H9 (cell line): Measurements from ENCODE around the gene CREG1. TPM values are rescaled to one million over a fixed set of nuclear protein-coding genes. Genes with fewer than 3 reads are reported as not detected.

Source experiments
- DNase-seq: peaks from one replicate; pipeline ENCODE4 v3.0.0-alpha.2; 2017
- H2AFZ ChIP-seq: one replicate; pipeline ENCODE4 v1.6.1; 2013; ENCODE audit warnings: mild to moderate bottlenecking, low read length, control low read depth, moderate library complexity
- H2AK5ac ChIP-seq: 2 replicates; pipeline ENCODE4 v1.6.1; 2013; ENCODE audit warnings: low read length, control low read depth, mixed read lengths; ENCODE audit not compliant: insufficient read length
- H2BK120ac ChIP-seq: one replicate; pipeline ENCODE4 v1.6.1; 2013; ENCODE audit warnings: low read depth, mild to moderate bottlenecking, low read length, control low read depth, inconsistent platforms; ENCODE audit not compliant: poor library complexity, severe bottlenecking
- H2BK12ac ChIP-seq: 2 replicates; pipeline ENCODE4 v1.6.1; 2013; ENCODE audit warnings: low read length, control low read depth, mixed read lengths, low read depth; ENCODE audit not compliant: insufficient read length
- H2BK15ac ChIP-seq: 2 replicates; pipeline ENCODE4 v1.6.1; 2013; ENCODE audit warnings: low read depth, low read length, control low read depth
- H2BK20ac ChIP-seq: one replicate; pipeline ENCODE4 v1.6.1; 2013; ENCODE audit warnings: low read depth, mild to moderate bottlenecking, low read length, control low read depth, inconsistent platforms; ENCODE audit not compliant: poor library complexity, severe bottlenecking
- H2BK5ac ChIP-seq: 2 replicates; pipeline ENCODE4 v1.6.1; 2013; ENCODE audit warnings: low read length, control low read depth, mixed read lengths; ENCODE audit not compliant: insufficient read length
- H3K14ac ChIP-seq: 2 replicates; pipeline ENCODE4 v1.6.1; 2013; ENCODE audit warnings: low read length, control low read depth; ENCODE audit not compliant: insufficient read depth
- H3K18ac ChIP-seq: 2 replicates; pipeline ENCODE4 v1.6.1; 2013; ENCODE audit warnings: low read depth, mild to moderate bottlenecking, mixed read lengths, low read length, control low read depth; ENCODE audit not compliant: insufficient read length
- H3K23ac ChIP-seq: 2 replicates; pipeline ENCODE4 v1.6.1; 2013; ENCODE audit warnings: low read length, control low read depth, mixed read lengths, low read depth; ENCODE audit not compliant: insufficient read length
- H3K23me2 ChIP-seq: 2 replicates; pipeline ENCODE4 v1.6.1; 2013; ENCODE audit warnings: low read depth, mild to moderate bottlenecking, mixed read lengths, low read length, control low read depth; ENCODE audit not compliant: insufficient read length, poor library complexity, severe bottlenecking
- H3K27ac ChIP-seq: 2 replicates; pipeline ENCODE4 v1.5.1; 2013; ENCODE audit warnings: low read length, control low read depth, mixed read lengths, low read depth; ENCODE audit not compliant: insufficient read length
- H3K27me3 ChIP-seq: 2 replicates; pipeline ENCODE4 v1.6.1; 2013; ENCODE audit warnings: low read length, control low read depth, inconsistent platforms; ENCODE audit not compliant: insufficient read depth
- H3K4ac ChIP-seq: 2 replicates; pipeline ENCODE4 v1.6.1; 2013; ENCODE audit warnings: low read depth, mild to moderate bottlenecking, control low read depth, inconsistent platforms, low read length, moderate library complexity
- H3K4me1 ChIP-seq: 2 replicates; pipeline ENCODE4 v1.6.1; 2013; ENCODE audit warnings: low read length, control low read depth, inconsistent platforms; ENCODE audit not compliant: insufficient read depth
- H3K4me2 ChIP-seq: 2 replicates; pipeline ENCODE4 v1.6.1; 2013; ENCODE audit warnings: low read length, control low read depth, mixed read lengths; ENCODE audit not compliant: insufficient read length, insufficient read depth
- H3K56ac ChIP-seq: 2 replicates; pipeline ENCODE4 v1.6.1; 2013; ENCODE audit warnings: low read depth, mild to moderate bottlenecking, mixed read lengths, low read length, control low read depth; ENCODE audit not compliant: insufficient read length
- H3K79me1 ChIP-seq: 2 replicates; pipeline ENCODE4 v1.6.1; 2013; ENCODE audit warnings: low read depth, mild to moderate bottlenecking, moderate library complexity, low read length, control low read depth, inconsistent platforms; ENCODE audit not compliant: insufficient read depth, poor library complexity, severe bottlenecking
- H3K79me2 ChIP-seq: 2 replicates; pipeline ENCODE4 v1.6.1; 2013; ENCODE audit warnings: low read length, control low read depth, inconsistent platforms; ENCODE audit not compliant: insufficient read depth
- H3K9ac ChIP-seq: 2 replicates; pipeline ENCODE4 v1.6.1; 2013; ENCODE audit warnings: low read length, control low read depth, mixed read lengths; ENCODE audit not compliant: insufficient read length; ENCODE audit errors: extremely low read depth
- H3K9me3 ChIP-seq: one replicate; pipeline ENCODE4 v1.6.1; 2013; ENCODE audit warnings: low read depth, low read length, inconsistent platforms; ENCODE audit not compliant: control insufficient read depth
- H3T11ph ChIP-seq: one replicate; pipeline ENCODE4 v1.6.1; 2013; ENCODE audit warnings: mild to moderate bottlenecking, low read length, control low read depth, inconsistent platforms
- H4K20me1 ChIP-seq: one replicate; pipeline ENCODE4 v1.6.1; 2013; ENCODE audit not compliant: control insufficient read depth, insufficient read length, insufficient read depth
- H4K5ac ChIP-seq: 2 replicates; pipeline ENCODE4 v1.6.1; 2013; ENCODE audit warnings: low read depth, mild to moderate bottlenecking, mixed read lengths, low read length, control low read depth; ENCODE audit not compliant: insufficient read length
- H4K8ac ChIP-seq: replicated peaks from 2 replicates; pipeline ENCODE4 v1.6.1; 2013; ENCODE audit warnings: low read length, control low read depth, mixed read lengths, low read depth; ENCODE audit not compliant: insufficient read length
- H4K91ac ChIP-seq: 2 replicates; pipeline ENCODE4 v1.6.1; 2013; ENCODE audit warnings: low read depth, mild to moderate bottlenecking, moderate library complexity, mixed read lengths, low read length, control low read depth; ENCODE audit not compliant: insufficient read length
- H3K27ac Mint-ChIP-seq, 3 experiments: 2 replicates in 2 of 3; 3 replicates in 1 of 3; pipeline ENCODE4 v1.8.0; 2020 to 2021; ENCODE audit warnings: mixed read lengths in 3 of 3, mild to moderate bottlenecking in 1 of 3, moderate library complexity in 1 of 3
- H3K27me3 Mint-ChIP-seq: 2 replicates; pipeline ENCODE4 v1.8.0; 2021; ENCODE audit warnings: low read depth, mild to moderate bottlenecking, moderate library complexity, mixed read lengths
- H3K36me3 Mint-ChIP-seq, 3 experiments: 2 replicates in 2 of 3; 3 replicates in 1 of 3; pipeline ENCODE4 v1.8.0; 2020 to 2021; ENCODE audit warnings: low read depth in 3 of 3, mixed read lengths in 3 of 3; ENCODE audit not compliant: insufficient read depth in 1 of 3
- H3K4me1 Mint-ChIP-seq, 2 experiments: 2 replicates each; pipeline ENCODE4 v1.8.0; 2020; ENCODE audit warnings: mixed read lengths in 2 of 2
- H3K4me3 Mint-ChIP-seq, 2 experiments: 2 replicates in 1 of 2; 3 replicates in 1 of 2; pipeline ENCODE4 v1.8.0; 2020 to 2021; ENCODE audit warnings: mild to moderate bottlenecking in 2 of 2, mixed read lengths in 2 of 2, moderate library complexity in 1 of 2
- H3K9me3 Mint-ChIP-seq, 2 experiments: 2 replicates in 1 of 2; 3 replicates in 1 of 2; pipeline ENCODE4 v1.8.0; 2020; ENCODE audit warnings: mild to moderate bottlenecking in 2 of 2, mixed read lengths in 2 of 2, moderate library complexity in 1 of 2
- CTCF ChIP-seq: fragments of 200-600 bp; sonication (generic); conservative IDR thresholded peaks from 3 replicates; pipeline ENCODE4 v1.8.0; 2021; ENCODE audit warnings: antibody characterized with exemption, mild to moderate bottlenecking
- WGBS: extraction: QIAGEN DNeasy Blood & Tissue Kit; methylation state at CpG from one replicate; pipeline ENCODE4 v1.1.7; 2013; ENCODE audit warnings: missing lambda C conversion rate, low lambda C conversion rate, mixed read lengths; ENCODE audit not compliant: insufficient read length; ENCODE audit errors: extremely low coverage; 5-methylcytosine and 5-hydroxymethylcytosine counted together
- total RNA-seq: library from RNA; stranded (reverse); gene quantifications from 2 replicates; pipeline ENCODE4 v1.2.1, GENCODE V29; 2021

CREG1 gene
- total RNA-seq, 1 experiment from 2014 or later: 19.8 TPM

GRCh38 chr1:167594822-167595221, 41.3 kb upstream of the CREG1 start:
- Mint-ChIP-seq H3K36me3 (peaks cover 0 to 7% (median 0%) of the 10 kb centered on the region in 3 experiments; a peak in 4 of 7 replicates), H3K27ac (no peak overlapping the region), H3K27me3 (peaks cover 5% of the 10 kb centered on the region), H3K4me1 (0 out of 4 replicates have a peak, but pooled peaks cover 0 to 3% of the 10 kb centered on the region in 2 experiments), H3K4me3 (no peak overlapping the region), H3K9me3 (peaks cover 3 to 13% of the 10 kb centered on the region in 2 experiments; a peak in 4 of 5 replicates)
- Histone ChIP-seq H3K56ac (no peak overlapping the region), H3K79me2 (no peaks in the 10 kb centered on the region), H2BK5ac (no peak overlapping the region), H3K9ac (no peak overlapping the region), H3K18ac (no peak overlapping the region), H3K79me1 (no peaks in the 10 kb centered on the region), H3K4ac (no peak overlapping the region), H3K14ac (no peak overlapping the region), H3K23ac (no peak overlapping the region), H3K23me2 (no peaks in the 10 kb centered on the region), H4K20me1 (no peaks in the 10 kb centered on the region), H4K8ac (no peak overlapping the region), H3K27ac (no peak overlapping the region), H2BK15ac (no peak overlapping the region), H2BK12ac (no peak overlapping the region), H2BK20ac (no peak overlapping the region), H3K4me1 (no peaks in the 10 kb centered on the region), H3K27me3 (no peaks in the 10 kb centered on the region), H4K5ac (no peak overlapping the region), H2BK120ac (no peak overlapping the region), H2AK5ac (no peak overlapping the region), H4K91ac (no peak overlapping the region), H2AFZ (no peak overlapping the region), H3T11ph (no peak overlapping the region), H3K9me3 (no peaks in the 10 kb centered on the region), H3K4me2 (no peak overlapping the region)
- no CpG with 5 or more reads among the region's 6 CpGs for WGBS
- DNase-seq: no peak
- no peak for TF ChIP-seq CTCF
